ENCODE results near the gene COL5A1. TPM values are rescaled to one million over a fixed set of nuclear protein-coding genes. Genes with fewer than 3 reads are reported as not detected.

The COL5A1 gene
- total RNA-seq, 2 experiments from 2014 or later = 0.05 to 0.08 TPM

DNA sequence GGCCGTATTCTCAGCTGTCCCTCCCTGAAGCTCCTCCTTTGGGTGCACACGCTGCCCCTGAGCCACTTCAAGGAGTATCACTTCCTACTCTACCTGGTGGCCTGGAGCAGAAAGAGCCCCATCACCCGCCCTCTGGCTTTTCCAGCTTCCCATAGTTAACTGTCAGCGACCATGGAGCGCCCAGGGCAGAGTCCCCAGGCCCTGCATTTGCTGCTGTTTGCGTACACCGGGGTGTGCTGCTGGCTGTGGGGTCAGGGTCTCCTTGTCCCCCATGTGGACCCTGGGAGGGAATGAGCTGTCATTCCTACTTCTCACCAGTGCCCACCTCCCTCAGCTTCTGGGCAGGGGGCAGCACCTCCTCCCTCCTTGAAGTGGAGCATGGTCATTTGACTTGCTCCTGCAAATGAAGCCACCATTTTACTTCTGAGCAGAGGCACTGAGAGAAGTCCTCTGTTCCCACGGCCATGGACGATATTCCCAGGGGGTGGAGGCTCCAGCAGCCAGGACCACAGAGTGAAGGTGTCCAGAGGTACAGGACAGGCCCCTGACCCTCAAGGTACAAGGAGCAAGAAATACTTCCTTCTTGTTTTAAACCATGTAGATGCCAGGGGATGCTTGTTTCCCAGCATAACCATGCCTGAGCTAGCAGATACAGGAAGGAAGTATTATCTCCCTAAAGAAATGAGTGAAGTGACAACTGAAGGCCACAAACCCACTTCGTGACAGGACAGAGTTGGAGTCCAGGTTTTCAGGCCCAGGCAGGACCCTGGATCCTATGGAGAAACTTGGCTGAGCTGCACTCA is 40.6 kb upstream of the COL5A1 start:
- Mint-ChIP-seq H3K36me3 (ENCODE audit: low read depth) (no peaks in the 10 kb centered on the region), H3K4me3 (no peak overlapping the region), H3K4me1 (ENCODE audit: low read depth) (no peaks in the 10 kb centered on the region), H3K27ac (no peak overlapping the region), H3K27me3 (ENCODE audit: low read depth) (no peaks in the 10 kb centered on the region), H3K9me3 (ENCODE audit: insufficient read depth) (no peaks in the 10 kb centered on the region)
- CTCF ChIA-PET = no interaction called here
- ATAC-seq (no peak), DNase-seq (no peak)
- POLR2A ChIA-PET = no interaction called here

DNA sequence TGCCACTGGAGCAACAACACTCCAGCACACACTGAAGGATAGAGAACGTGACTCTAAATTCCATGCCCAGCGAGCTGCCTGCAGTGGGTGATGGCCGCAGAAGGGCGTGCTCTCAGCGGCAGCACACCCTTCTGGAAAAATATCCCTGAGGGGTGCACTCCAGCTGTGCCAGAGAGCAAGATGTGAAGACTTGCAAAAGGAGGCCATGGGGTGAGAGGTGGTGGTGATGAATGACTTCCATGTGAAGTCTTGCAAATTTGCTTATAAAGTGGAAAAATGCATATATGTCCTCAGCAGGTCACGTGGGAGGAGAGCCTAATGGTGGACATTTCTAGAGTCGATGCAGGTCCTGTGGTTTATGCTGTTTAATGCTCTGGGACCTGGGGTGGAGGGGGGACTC is 39.8 kb upstream of the COL5A1 start:
- H3K4me3 Mint-ChIP-seq = no peak overlapping the region
- ATAC-seq (no peak), DNase-seq (no peak)
- ChIA-PET POLR2A (no interaction called here), CTCF (no interaction called here)
- H3K36me3 Mint-ChIP-seq (ENCODE audit: low read depth) = no peaks in the 10 kb centered on the region
- H3K9me3 Mint-ChIP-seq (ENCODE audit: insufficient read depth) = no peaks in the 10 kb centered on the region
- no peaks in the 10 kb centered on the region for H3K27me3 Mint-ChIP-seq (ENCODE audit: low read depth)
- no peak overlapping the region for H3K27ac Mint-ChIP-seq
- no peaks in the 10 kb centered on the region for H3K4me1 Mint-ChIP-seq (ENCODE audit: low read depth)

DNA sequence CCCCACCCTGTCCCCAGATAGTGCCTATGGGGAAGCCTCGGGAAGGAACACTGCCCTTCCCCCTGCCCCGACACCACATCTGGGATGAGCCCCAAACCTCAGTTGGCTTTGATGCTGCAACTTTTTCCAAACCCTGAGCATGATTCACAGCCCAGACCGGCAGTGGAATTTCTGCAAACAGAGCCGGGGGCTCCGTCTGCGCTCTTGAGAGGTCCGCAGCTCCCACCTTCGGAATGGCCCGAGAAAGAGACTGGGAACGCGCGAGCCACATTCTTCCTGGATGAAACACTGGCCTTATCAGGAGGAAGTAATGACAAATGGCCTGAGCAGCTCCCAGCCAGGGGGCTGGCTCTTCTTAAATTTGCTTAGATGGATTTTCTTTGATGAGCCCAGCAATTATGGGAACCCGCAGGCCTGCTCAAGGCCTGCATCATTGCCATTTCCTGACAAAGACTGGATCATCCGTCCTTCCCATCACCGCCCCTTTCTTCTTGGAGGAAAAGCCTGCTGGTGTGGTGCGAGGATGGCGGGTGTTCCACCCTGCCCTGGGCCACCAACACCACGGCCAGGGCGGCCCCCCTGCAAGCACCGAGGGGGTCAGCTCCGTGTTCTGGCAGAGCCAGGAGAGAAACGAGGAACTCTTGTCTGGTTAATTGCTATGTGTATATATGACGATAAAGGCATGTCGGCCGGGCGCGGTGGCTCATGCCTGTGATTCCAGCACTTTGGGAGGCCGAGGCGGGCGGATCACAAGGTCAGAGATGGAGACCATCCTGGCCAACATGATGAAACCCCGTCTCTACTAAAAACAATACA is 38.8 kb upstream of the COL5A1 start:
- DNase-seq = no peak
- POLR2A ChIA-PET = no interaction called here
- no peaks in the 10 kb centered on the region for H3K9me3 Mint-ChIP-seq (ENCODE audit: insufficient read depth)
- H3K27me3 Mint-ChIP-seq (ENCODE audit: low read depth) = no peaks in the 10 kb centered on the region
- H3K27ac Mint-ChIP-seq = no peak overlapping the region
- H3K4me1 Mint-ChIP-seq (ENCODE audit: low read depth) = no peaks in the 10 kb centered on the region
- no peak overlapping the region for H3K4me3 Mint-ChIP-seq
- CTCF ChIA-PET = no interaction called here
- H3K36me3 Mint-ChIP-seq (ENCODE audit: low read depth) = no peaks in the 10 kb centered on the region
- no peak for ATAC-seq

- Mint-ChIP-seq H3K9me3 (ENCODE audit: insufficient read depth) (no peaks in the 10 kb centered on the region), H3K36me3 (ENCODE audit: low read depth) (no peaks in the 10 kb centered on the region), H3K27me3 (ENCODE audit: low read depth) (no peaks in the 10 kb centered on the region), H3K4me1 (ENCODE audit: low read depth) (no peaks in the 10 kb centered on the region), H3K27ac (no peak overlapping the region), H3K4me3 (no peak overlapping the region)
- ChIA-PET POLR2A (no interaction called here), CTCF (no interaction called here)
- ATAC-seq (no peak), DNase-seq (peak; percentile 1)
Measured at GRCh38 chr9:134604834-134605233, 36.8 kb upstream of the COL5A1 start.

GRCh38 chr9:134605351-134605965 is 36.1 kb upstream of the COL5A1 start:
- no peak overlapping the region for H3K4me3 Mint-ChIP-seq
- ChIA-PET CTCF (no interaction called here), POLR2A (no interaction called here)
- no peaks in the 10 kb centered on the region for H3K4me1 Mint-ChIP-seq (ENCODE audit: low read depth)
- H3K27ac Mint-ChIP-seq = no peak overlapping the region
- H3K36me3 Mint-ChIP-seq (ENCODE audit: low read depth) = no peaks in the 10 kb centered on the region
- no peaks in the 10 kb centered on the region for H3K9me3 Mint-ChIP-seq (ENCODE audit: insufficient read depth)
- ATAC-seq (no peak), DNase-seq (peak; percentile 15)
- H3K27me3 Mint-ChIP-seq (ENCODE audit: low read depth) = no peaks in the 10 kb centered on the region

DNA sequence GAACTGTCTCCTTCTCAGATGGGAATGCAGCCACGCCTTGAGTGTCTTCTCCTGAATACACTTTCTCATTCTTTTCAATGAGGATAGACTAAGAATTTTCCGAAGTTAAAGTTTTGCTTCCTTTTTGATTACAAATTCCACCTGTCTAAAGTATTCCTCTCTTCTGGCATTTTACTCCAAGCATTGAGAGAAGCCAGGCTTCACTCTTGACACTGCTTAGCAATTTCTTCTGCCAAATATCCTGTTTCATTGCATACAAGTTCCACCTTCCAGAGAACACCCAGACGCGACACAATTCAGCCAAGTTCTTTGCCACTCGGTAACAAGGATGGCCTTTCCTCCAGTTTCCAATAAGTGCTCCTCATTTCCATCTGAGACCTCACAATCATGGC is 35.6 kb upstream of the COL5A1 start:
- Mint-ChIP-seq H3K27ac (no peak overlapping the region), H3K27me3 (ENCODE audit: low read depth) (peaks cover 2% of the 10 kb centered on the region), H3K9me3 (ENCODE audit: insufficient read depth) (no peaks in the 10 kb centered on the region), H3K4me1 (ENCODE audit: low read depth) (no peaks in the 10 kb centered on the region), H3K36me3 (ENCODE audit: low read depth) (no peaks in the 10 kb centered on the region), H3K4me3 (no peak overlapping the region)
- ChIA-PET CTCF (no interaction called here), POLR2A (no interaction called here)
- ATAC-seq (no peak), DNase-seq (no peak)

DNA sequence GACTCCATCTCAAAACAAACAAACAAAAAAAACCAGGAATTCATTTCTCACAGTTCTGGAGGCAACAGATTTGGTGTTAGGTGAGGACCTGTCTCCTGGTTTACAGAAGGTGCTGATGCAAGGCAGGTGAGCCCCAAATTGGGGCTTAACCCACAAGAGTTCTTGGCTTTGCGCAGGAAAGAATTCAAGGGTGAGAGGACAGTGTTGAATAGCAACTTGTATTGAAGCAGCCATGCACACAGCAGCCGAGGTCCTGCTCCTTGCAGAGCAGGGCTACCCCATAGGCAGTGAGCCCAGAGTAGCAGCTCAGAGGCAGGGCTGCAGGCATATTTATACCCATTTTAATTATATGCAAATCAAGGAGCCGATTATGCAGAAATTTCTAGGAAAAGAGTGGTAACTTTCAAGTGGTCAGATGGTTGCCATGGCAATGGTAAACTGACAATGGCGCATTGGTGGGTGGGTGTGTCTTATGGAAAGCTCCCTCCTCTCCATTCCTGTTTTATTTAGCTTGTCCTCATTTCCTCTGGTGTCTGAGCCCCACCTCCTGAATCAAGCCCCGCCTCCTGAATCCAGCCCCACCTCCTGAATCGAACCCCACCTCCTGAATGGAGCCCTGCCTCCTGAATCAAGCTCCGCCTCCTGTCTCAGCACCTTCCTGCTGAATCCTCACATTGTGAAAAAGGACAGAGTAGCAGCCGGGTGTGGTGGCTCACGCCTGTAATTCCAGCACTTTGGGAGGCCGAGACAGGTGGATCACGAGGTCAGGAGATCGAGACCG is 34.5 kb upstream of the COL5A1 start:
- ChIA-PET POLR2A (no interaction called here), CTCF (no interaction called here)
- H3K36me3 Mint-ChIP-seq (ENCODE audit: low read depth) = no peaks in the 10 kb centered on the region
- ATAC-seq = no peak
- H3K9me3 Mint-ChIP-seq (ENCODE audit: insufficient read depth) = peaks cover 3% of the 10 kb centered on the region
- no peaks in the 10 kb centered on the region for H3K4me1 Mint-ChIP-seq (ENCODE audit: low read depth)
- no peak overlapping the region for H3K27ac Mint-ChIP-seq
- DNase-seq = peak; percentile 19
- H3K27me3 Mint-ChIP-seq (ENCODE audit: low read depth) = peaks cover 5% of the 10 kb centered on the region
- H3K4me3 Mint-ChIP-seq = no peak overlapping the region

GRCh38 chr9:134607971-134608370 is 33.6 kb upstream of the COL5A1 start:
- H3K27me3 Mint-ChIP-seq (ENCODE audit: low read depth) = peaks cover 5% of the 10 kb centered on the region
- peaks cover 1% of the 10 kb centered on the region for H3K36me3 Mint-ChIP-seq (ENCODE audit: low read depth)
- ATAC-seq (no peak), DNase-seq (no peak)
- no peak overlapping the region for H3K27ac Mint-ChIP-seq
- H3K4me1 Mint-ChIP-seq (ENCODE audit: low read depth) = no peaks in the 10 kb centered on the region
- ChIA-PET POLR2A (no interaction called here), CTCF (no interaction called here)
- no peak overlapping the region for H3K4me3 Mint-ChIP-seq
- H3K9me3 Mint-ChIP-seq (ENCODE audit: insufficient read depth) = peaks cover 10% of the 10 kb centered on the region

GRCh38 chr9:134611046-134611445 is 30.6 kb upstream of the COL5A1 start:
- Mint-ChIP-seq H3K27ac (no peak overlapping the region), H3K4me1 (ENCODE audit: low read depth) (no peaks in the 10 kb centered on the region), H3K4me3 (no peak overlapping the region), H3K9me3 (ENCODE audit: insufficient read depth) (peaks cover 10% of the 10 kb centered on the region), H3K36me3 (ENCODE audit: low read depth) (peaks cover 1% of the 10 kb centered on the region), H3K27me3 (ENCODE audit: low read depth) (peaks cover 10% of the 10 kb centered on the region)
- no peak for DNase-seq
- ATAC-seq = no peak
- CTCF ChIA-PET = interaction anchor here (1.1 kb wide), 1 partner anchor 165 kb away, joined by 3 read pairs; no protein-coding TSS in a partner anchor
- POLR2A ChIA-PET = no interaction called here

GRCh38 chr9:134612309-134612708 is 29.3 kb upstream of the COL5A1 start:
- ATAC-seq (no peak), DNase-seq (no peak)
- Mint-ChIP-seq H3K9me3 (ENCODE audit: insufficient read depth) (peaks cover 10% of the 10 kb centered on the region), H3K36me3 (ENCODE audit: low read depth) (peaks cover 1% of the 10 kb centered on the region), H3K4me1 (ENCODE audit: low read depth) (no peaks in the 10 kb centered on the region), H3K27me3 (ENCODE audit: low read depth) (peaks cover 10% of the 10 kb centered on the region), H3K27ac (no peak overlapping the region), H3K4me3 (no peak overlapping the region)
- ChIA-PET POLR2A (no interaction called here), CTCF (no interaction called here)

DNA sequence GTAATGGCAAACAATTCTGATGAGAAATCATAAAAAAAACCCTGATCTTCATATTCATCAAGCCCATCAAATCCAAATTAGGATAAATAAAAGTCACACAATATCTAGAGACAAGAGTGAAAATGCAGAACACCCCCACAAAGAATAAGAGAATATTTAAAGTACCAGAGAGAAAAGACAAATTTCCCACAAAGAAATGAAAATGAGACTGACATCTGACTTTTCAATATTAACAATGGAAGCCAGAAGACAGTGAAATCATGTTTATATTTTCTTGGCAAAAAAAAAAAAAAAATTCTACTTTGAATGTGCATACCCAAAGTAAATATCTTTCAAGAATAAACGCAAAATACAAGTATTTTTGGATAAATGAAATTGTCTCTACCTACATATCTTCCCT is 28.9 kb upstream of the COL5A1 start:
- H3K27me3 Mint-ChIP-seq (ENCODE audit: low read depth) = peaks cover 10% of the 10 kb centered on the region
- POLR2A ChIA-PET = no interaction called here

DNA sequence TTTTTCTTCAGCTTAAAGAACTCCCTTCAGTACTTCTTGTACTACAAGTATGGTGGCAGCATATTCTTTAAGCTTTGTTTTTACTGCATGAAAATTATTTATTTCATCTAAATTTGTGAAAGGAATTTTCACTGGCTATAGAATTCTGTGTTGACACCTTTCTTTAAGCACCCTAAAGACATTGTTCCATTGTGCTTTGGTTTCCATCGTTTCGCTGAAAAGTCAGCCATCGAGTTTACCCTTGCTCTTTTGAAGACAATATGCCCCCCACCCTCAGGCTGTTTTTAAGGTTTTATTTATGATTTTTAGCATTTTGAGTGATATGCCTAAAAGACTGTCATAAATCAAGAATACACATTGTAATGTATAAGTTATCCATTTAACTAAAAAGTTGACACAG is 27.3 kb upstream of the COL5A1 start:
- no peaks in the 10 kb centered on the region for H3K4me1 Mint-ChIP-seq (ENCODE audit: low read depth)
- no peak overlapping the region for H3K27ac Mint-ChIP-seq
- ATAC-seq (no peak), DNase-seq (no peak)
- H3K9me3 Mint-ChIP-seq (ENCODE audit: insufficient read depth) = peaks cover 10% of the 10 kb centered on the region
- no peak overlapping the region for H3K4me3 Mint-ChIP-seq
- H3K27me3 Mint-ChIP-seq (ENCODE audit: low read depth) = peaks cover 10% of the 10 kb centered on the region
- H3K36me3 Mint-ChIP-seq (ENCODE audit: low read depth) = peaks cover 1% of the 10 kb centered on the region
- ChIA-PET CTCF (no interaction called here), POLR2A (no interaction called here)

More for the DNA sequence above, 28.9 kb upstream of the COL5A1 start:
- CTCF ChIA-PET = no interaction called here
- Mint-ChIP-seq H3K9me3 (ENCODE audit: insufficient read depth) (peaks cover 10% of the 10 kb centered on the region), H3K36me3 (ENCODE audit: low read depth) (peaks cover 1% of the 10 kb centered on the region), H3K27ac (no peak overlapping the region), H3K4me1 (ENCODE audit: low read depth) (no peaks in the 10 kb centered on the region), H3K4me3 (no peak overlapping the region)
- DNase-seq (no peak), ATAC-seq (no peak)
